Measurements from ENCODE around the gene CXCL5. TPM values are rescaled to one million over a fixed set of nuclear protein-coding genes. Genes with fewer than 3 reads are reported as not detected.

Gene CXCL5
- total RNA-seq, 3 donors from 2014 or later: 0.15 TPM; not detected in 2

DNA sequence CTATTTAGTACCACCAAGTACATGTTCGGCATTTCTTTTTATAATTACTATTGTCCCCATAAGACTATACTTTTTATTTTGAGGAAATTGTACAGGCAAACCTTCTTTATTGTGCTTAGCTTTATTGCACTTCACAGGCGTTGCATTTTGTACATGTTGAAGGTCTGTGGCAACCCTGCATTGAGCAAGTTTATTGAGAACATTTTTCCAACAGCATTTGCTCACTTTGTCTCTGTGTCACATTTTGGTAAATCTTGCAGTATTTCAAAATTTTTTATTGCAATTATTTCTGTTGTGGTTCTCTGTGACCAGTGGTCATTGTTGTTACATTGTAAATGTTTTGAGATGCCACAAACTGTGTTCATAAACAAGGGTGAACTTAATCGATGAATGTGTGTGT, 10.8 kb upstream of the CXCL5 start:
- TF ChIP-seq CTCF (IDR thresholded peaks at IDR 0.05) (no peak), POLR2AphosphoS5 (IDR thresholded peaks at IDR 0.05) (no peak), POLR2A (IDR thresholded peaks at IDR 0.05) (no peak)
- no peak overlapping the region for H3K4me3 ChIP-seq
- no peaks in the 10 kb centered on the region for H3K9me3 ChIP-seq
- H3K27ac ChIP-seq: no peak overlapping the region
- no peaks in the 10 kb centered on the region for H3K36me3 ChIP-seq
- H3K27me3 ChIP-seq: no peaks in the 10 kb centered on the region
- intact Hi-C loops (cut with DNase I; ENCODE audit: low total_unique reads): no loop called here
- no peaks in the 10 kb centered on the region for H3K4me1 ChIP-seq
- no peak for DNase-seq (ENCODE audit: low spot score in 2 of 2)

GRCh38 chr4:74006009-74006476, 7.6 kb upstream of the CXCL5 start:
- no peaks in the 10 kb centered on the region for H3K4me1 ChIP-seq
- no peaks in the 10 kb centered on the region for H3K9me3 ChIP-seq
- no peaks in the 10 kb centered on the region for H3K27me3 ChIP-seq
- intact Hi-C loops (cut with DNase I; ENCODE audit: low total_unique reads): no loop called here
- DNase-seq (ENCODE audit: low spot score in 2 of 2): no peak
- H3K36me3 ChIP-seq: no peaks in the 10 kb centered on the region
- H3K27ac ChIP-seq: no peak overlapping the region
- TF ChIP-seq CTCF (IDR thresholded peaks at IDR 0.05) (no peak), POLR2AphosphoS5 (IDR thresholded peaks at IDR 0.05) (no peak), POLR2A (IDR thresholded peaks at IDR 0.05) (no peak)
- H3K4me3 ChIP-seq: no peak overlapping the region

DNA sequence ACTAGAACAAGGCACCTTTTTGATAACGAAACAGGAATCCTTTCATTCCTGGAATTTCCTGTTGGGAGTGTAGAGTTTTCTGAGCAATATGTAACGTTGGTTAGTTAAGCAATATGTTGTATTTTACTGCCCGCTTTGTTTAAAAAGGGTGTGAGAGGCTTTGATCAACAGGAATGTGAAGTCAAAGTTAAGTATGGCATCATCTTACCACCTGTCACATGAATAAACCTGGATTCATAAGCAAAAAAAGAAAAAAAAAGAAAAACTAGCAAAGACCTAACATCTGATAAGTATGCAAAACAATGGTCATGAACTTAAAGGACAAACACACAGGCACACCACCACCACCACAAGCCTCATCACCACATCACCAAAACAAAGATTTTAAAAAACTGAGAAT, 7.1 kb upstream of the CXCL5 start:
- Histone ChIP-seq H3K36me3 (no peaks in the 10 kb centered on the region), H3K27me3 (no peaks in the 10 kb centered on the region), H3K27ac (no peak overlapping the region), H3K4me1 (no peaks in the 10 kb centered on the region), H3K4me3 (no peak overlapping the region), H3K9me3 (no peaks in the 10 kb centered on the region)
- no peak for TF ChIP-seq POLR2AphosphoS5 (IDR thresholded peaks at IDR 0.05)
- TF ChIP-seq POLR2A (IDR thresholded peaks at IDR 0.05): no peak
- TF ChIP-seq CTCF (IDR thresholded peaks at IDR 0.05): no peak
- DNase-seq (ENCODE audit: low spot score in 2 of 2): no peak
- intact Hi-C loops (cut with DNase I; ENCODE audit: low total_unique reads): no loop called here

DNA sequence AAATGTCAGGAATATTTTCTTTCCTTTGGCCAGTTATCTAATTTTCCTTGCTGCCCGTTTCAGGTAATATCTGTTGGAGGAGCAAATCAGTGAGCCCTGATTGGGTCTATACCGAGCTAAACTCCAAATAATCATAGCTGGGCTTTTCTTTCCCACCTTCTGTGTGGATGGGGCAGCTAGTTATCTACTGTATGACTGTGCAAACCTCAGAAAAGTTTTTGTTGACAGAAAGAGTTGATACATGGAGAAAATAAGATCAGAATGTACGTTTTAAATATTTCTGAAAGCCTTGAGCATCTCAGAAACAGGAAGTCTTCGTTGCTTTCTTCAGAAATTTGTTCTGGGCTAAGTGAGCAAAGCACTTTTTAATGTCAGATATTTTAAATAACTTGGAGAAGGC, 6.2 kb upstream of the CXCL5 start:
- TF ChIP-seq POLR2A (IDR thresholded peaks at IDR 0.05) (no peak), POLR2AphosphoS5 (IDR thresholded peaks at IDR 0.05) (no peak), CTCF (IDR thresholded peaks at IDR 0.05) (no peak)
- H3K27me3 ChIP-seq: no peaks in the 10 kb centered on the region
- H3K36me3 ChIP-seq: no peaks in the 10 kb centered on the region

GRCh38 chr4:74000301-74000700, 1.8 kb upstream of the CXCL5 start:
- H3K36me3 ChIP-seq: no peaks in the 10 kb centered on the region
- no peaks in the 10 kb centered on the region for H3K9me3 ChIP-seq
- no peak overlapping the region for H3K27ac ChIP-seq
- intact Hi-C loops (cut with DNase I; ENCODE audit: low total_unique reads): no loop called here
- no peak for DNase-seq (ENCODE audit: low spot score in 2 of 2)
- H3K27me3 ChIP-seq: no peaks in the 10 kb centered on the region
- TF ChIP-seq CTCF (IDR thresholded peaks at IDR 0.05) (no peak), POLR2AphosphoS5 (IDR thresholded peaks at IDR 0.05) (no peak), POLR2A (IDR thresholded peaks at IDR 0.05) (no peak)
- H3K4me3 ChIP-seq: no peak overlapping the region
- no peaks in the 10 kb centered on the region for H3K4me1 ChIP-seq

More for the DNA sequence above, 6.2 kb upstream of the CXCL5 start:
- Histone ChIP-seq H3K9me3 (no peaks in the 10 kb centered on the region), H3K4me1 (no peaks in the 10 kb centered on the region), H3K4me3 (no peak overlapping the region), H3K27ac (no peak overlapping the region)
- intact Hi-C loops (cut with DNase I; ENCODE audit: low total_unique reads): loop anchor here (1.0 kb wide), 1 partner anchor 8 kb away; no protein-coding TSS in a partner anchor
- no peak for DNase-seq (ENCODE audit: low spot score in 2 of 2)

All from breast epithelium (tissue), 4 donors.